DMS53 treated with DMSO at 0.1 percent for 48 hours (cell line): ENCODE results near the gene TOR4A.

Experiments
- DNase-seq: peaks from one replicate; lab custom pipeline; 2025; ENCODE audit not compliant: unreplicated experiment; lab: John Stamatoyannopoulos, UW

Gene TOR4A

GRCh38 chr9:137304383-137305059 lies 27.0 kb downstream of the TOR4A start:
- DNase-seq: no peak

GRCh38 chr9:137305060-137305797 lies 27.7 kb downstream of the TOR4A start:
- DNase-seq: peak; percentile 85

- no peak for DNase-seq
These were observed 28.2 kb downstream of the TOR4A start for GRCh38 chr9:137305798-137306065.

GRCh38 chr9:137306066-137306849 lies 28.7 kb downstream of the TOR4A start:
- DNase-seq: no peak

- DNase-seq: no peak
These were observed 29.3 kb downstream of the TOR4A start for GRCh38 chr9:137306850-137307254.

- no peak for DNase-seq
These were observed 29.9 kb downstream of the TOR4A start for GRCh38 chr9:137307255-137308056.

GRCh38 chr9:137308057-137308619 lies 30.6 kb downstream of the TOR4A start:
- no peak for DNase-seq

GRCh38 chr9:137309368-137310188 lies 32.1 kb downstream of the TOR4A start:
- DNase-seq: no peak

- DNase-seq: peak; percentile 66
These were observed 32.9 kb downstream of the TOR4A start for GRCh38 chr9:137310189-137311052.

GRCh38 chr9:137311171-137311985 lies 33.9 kb downstream of the TOR4A start:
- peak; percentile 87 for DNase-seq

- DNase-seq: no peak
These were observed 34.7 kb downstream of the TOR4A start for GRCh38 chr9:137311986-137312851.

GRCh38 chr9:137312852-137313325 lies 35.4 kb downstream of the TOR4A start:
- DNase-seq: no peak

- DNase-seq: no peak
These were observed 35.9 kb downstream of the TOR4A start for GRCh38 chr9:137313326-137313936.

GRCh38 chr9:137313956-137314560 lies 36.5 kb downstream of the TOR4A start:
- no peak for DNase-seq

GRCh38 chr9:137314561-137315560 lies 37.3 kb downstream of the TOR4A start:
- no peak for DNase-seq
